ENCODE data around the gene FGGY.
"Not testable (repeated sequence)": the region's sequence is repeated elsewhere in the genome, so short reads cannot be mapped to it uniquely, and the experiment has no call there.

FGGY gene

GRCh38 chr1:59290193-59290949 lies 6.5 kb upstream of the FGGY start:
- DNase-seq = peak in 1 of 2 experiments; percentile 53

GRCh38 chr1:59291561-59291960 lies 5.3 kb upstream of the FGGY start:
- no peak for DNase-seq

- DNase-seq = no peak
These were observed 4.3 kb upstream of the FGGY start for GRCh38 chr1:59292562-59292961.

- no peak for DNase-seq
These were observed 3.7 kb upstream of the FGGY start for GRCh38 chr1:59293206-59293605.

- no peak for DNase-seq
These were observed 3.0 kb upstream of the FGGY start for GRCh38 chr1:59293849-59294248.

GRCh38 chr1:59294423-59294822 lies 2.5 kb upstream of the FGGY start:
- DNase-seq = no peak

GRCh38 chr1:59295618-59296017 lies 1.3 kb upstream of the FGGY start:
- no peak for DNase-seq

GRCh38 chr1:59298026-59298583 lies 1.2 kb downstream of the FGGY start:
- DNase-seq = no peak

- no peak for DNase-seq
These were observed 1.9 kb downstream of the FGGY start for GRCh38 chr1:59298710-59299346.

- not testable (repeated sequence) for DNase-seq
These were observed 2.8 kb downstream of the FGGY start for GRCh38 chr1:59299670-59300069.

- DNase-seq = no peak
These were observed 5.4 kb downstream of the FGGY start for GRCh38 chr1:59302297-59302696.

- no peak for DNase-seq
These were observed 6.0 kb downstream of the FGGY start for GRCh38 chr1:59302871-59303270.

- DNase-seq = no peak
These were observed 8.3 kb downstream of the FGGY start for GRCh38 chr1:59305188-59305587.

GRCh38 chr1:59307591-59307990 lies 10.7 kb downstream of the FGGY start:
- no peak for DNase-seq

- no peak for DNase-seq
These were observed 11.9 kb downstream of the FGGY start for GRCh38 chr1:59308839-59309238.

GRCh38 chr1:59309392-59309791 lies 12.5 kb downstream of the FGGY start:
- no peak for DNase-seq

GRCh38 chr1:59309795-59310548 lies 13.1 kb downstream of the FGGY start:
- DNase-seq = peak; percentile 75 to 83

- peak in 1 of 2 experiments; percentile 35 for DNase-seq
These were observed 13.8 kb downstream of the FGGY start for GRCh38 chr1:59310549-59311250.

- no peak for DNase-seq
These were observed 18.1 kb downstream of the FGGY start for GRCh38 chr1:59314776-59315528.

- DNase-seq = no peak
These were observed 18.9 kb downstream of the FGGY start for GRCh38 chr1:59315529-59316463.
